Measurements from ENCODE around the gene GRM7. TPM values are rescaled to one million over a fixed set of nuclear protein-coding genes. Genes with fewer than 3 reads are reported as not detected.

GRM7 gene
- total and polyA plus RNA-seq, 4 donors, result 0.08 to 0.33 TPM; not detected in 2

GRCh38 chr3:7271631-7272030 lies 410.7 kb downstream of the GRM7 start:
- TF ChIP-seq TAF1 (conservative IDR thresholded peaks at IDR 0.05) (no peak), REST (IDR thresholded peaks at IDR 0.05) (no peak), ATF3 (IDR thresholded peaks at IDR 0.05) (no peak), JUND (IDR thresholded peaks at IDR 0.05) (no peak), FOXA2 (IDR thresholded peaks at IDR 0.05) (no peak), GABPA (IDR thresholded peaks at IDR 0.05 in 1 of 2, conservative IDR thresholded peaks at IDR 0.05 in 1 of 2) (no peak), CTCF (IDR thresholded peaks at IDR 0.05; ENCODE audit: low read depth, low read length, missing input control) (no peak), HNF4G (IDR thresholded peaks at IDR 0.05) (no peak), SP1 (IDR thresholded peaks at IDR 0.05) (no peak), NR2F2 (IDR thresholded peaks at IDR 0.05) (no peak), YY1 (IDR thresholded peaks at IDR 0.05) (no peak), HNF4A (conservative IDR thresholded peaks at IDR 0.05) (no peak)
- H3K9ac ChIP-seq (ENCODE audit: low read depth in 1 of 2, low read length in 2 of 2), result no peak overlapping the region
- H3K4me3 ChIP-seq (ENCODE audit: low read depth in 1 of 3, low read length in 3 of 3), result no peak overlapping the region
- H3K9me3 ChIP-seq (ENCODE audit: control insufficient read depth in 4 of 4, low read length in 3 of 4), result no peaks in the 10 kb centered on the region
- no peak for DNase-seq (ENCODE audit: low spot score)
- 58% methylated on average over 3 of the region's 3 CpGs for WGBS
- H3K27ac ChIP-seq (ENCODE audit: low read depth in 1 of 2, low read length in 2 of 2), result no peak overlapping the region
- no peaks in the 10 kb centered on the region for H3K4me1 ChIP-seq (ENCODE audit: control insufficient read depth in 4 of 4, insufficient read depth in 4 of 4, low read length in 3 of 4)
- no peaks in the 10 kb centered on the region for H3K27me3 ChIP-seq (ENCODE audit: control insufficient read depth in 4 of 4, insufficient read depth in 4 of 4, low read length in 3 of 4)
- H3K36me3 ChIP-seq (ENCODE audit: control insufficient read depth in 4 of 4, insufficient read depth in 3 of 4, low read depth in 1 of 4, low read length in 3 of 4), result no peaks in the 10 kb centered on the region

GRCh38 chr3:7272203-7272602 lies 411.3 kb downstream of the GRM7 start:
- Histone ChIP-seq H3K9me3 (ENCODE audit: control insufficient read depth in 4 of 4, low read length in 3 of 4) (no peaks in the 10 kb centered on the region), H3K36me3 (ENCODE audit: control insufficient read depth in 4 of 4, insufficient read depth in 3 of 4, low read depth in 1 of 4, low read length in 3 of 4) (no peaks in the 10 kb centered on the region), H3K4me3 (ENCODE audit: low read depth in 1 of 3, low read length in 3 of 3) (no peak overlapping the region), H3K27me3 (ENCODE audit: control insufficient read depth in 4 of 4, insufficient read depth in 4 of 4, low read length in 3 of 4) (no peaks in the 10 kb centered on the region), H3K4me1 (ENCODE audit: control insufficient read depth in 4 of 4, insufficient read depth in 4 of 4, low read length in 3 of 4) (no peaks in the 10 kb centered on the region), H3K9ac (ENCODE audit: low read depth in 1 of 2, low read length in 2 of 2) (no peak overlapping the region), H3K27ac (ENCODE audit: low read depth in 1 of 2, low read length in 2 of 2) (no peak overlapping the region)
- DNase-seq (ENCODE audit: low spot score), result no peak
- TF ChIP-seq REST (IDR thresholded peaks at IDR 0.05) (no peak), GABPA (IDR thresholded peaks at IDR 0.05 in 1 of 2, conservative IDR thresholded peaks at IDR 0.05 in 1 of 2) (no peak), SP1 (IDR thresholded peaks at IDR 0.05) (no peak), YY1 (IDR thresholded peaks at IDR 0.05) (no peak)
- 78% methylated on average over 1 of the region's 1 CpG for WGBS

All from liver (tissue), 9 donors.